HG02938 (cell line): Measurements from ENCODE around the gene TMEM203.

Source experiments
- ATAC-seq: cut with Tn5 transposase; IDR thresholded peaks from one replicate; pipeline ENCODE4 v1.9.1; 2021; ENCODE audit warnings: mild to moderate bottlenecking, moderate library complexity; ENCODE audit not compliant: unreplicated experiment

Gene TMEM203

GRCh38 chr9:137182836-137183235, 22.6 kb downstream of the TMEM203 start:
- no peak for ATAC-seq

GRCh38 chr9:137181680-137182079, 23.8 kb downstream of the TMEM203 start:
- no peak for ATAC-seq

- ATAC-seq = no peak
Measured at GRCh38 chr9:137180491-137180890, 25.0 kb downstream of the TMEM203 start.

GRCh38 chr9:137179761-137180160, 25.7 kb downstream of the TMEM203 start:
- no peak for ATAC-seq

- no peak for ATAC-seq
Measured at GRCh38 chr9:137178939-137179630, 26.4 kb downstream of the TMEM203 start.

GRCh38 chr9:137178201-137178938, 27.1 kb downstream of the TMEM203 start:
- no peak for ATAC-seq

- ATAC-seq = no peak
Measured at GRCh38 chr9:137176302-137177182, 28.9 kb downstream of the TMEM203 start.

GRCh38 chr9:137175345-137175961, 30.0 kb downstream of the TMEM203 start:
- no peak for ATAC-seq

GRCh38 chr9:137174722-137175293, 30.6 kb downstream of the TMEM203 start:
- ATAC-seq = no peak

- ATAC-seq = no peak
Measured at GRCh38 chr9:137173796-137174664, 31.4 kb downstream of the TMEM203 start.

GRCh38 chr9:137172901-137173795, 32.3 kb downstream of the TMEM203 start:
- ATAC-seq = no peak

- no peak for ATAC-seq
Measured at GRCh38 chr9:137171149-137171900, 34.1 kb downstream of the TMEM203 start.

- ATAC-seq = no peak
Measured at GRCh38 chr9:137170486-137171148, 34.8 kb downstream of the TMEM203 start.

GRCh38 chr9:137169896-137170358, 35.5 kb downstream of the TMEM203 start, which contains the start of gene LRRC26:
TSS of gene LRRC26 (minus strand) at chr9:137170051. CDS start at chr9:137169943, 108 bp downstream.
- ATAC-seq = no peak

- no peak for ATAC-seq
Measured at GRCh38 chr9:137168904-137169856, 36.3 kb downstream of the TMEM203 start.

GRCh38 chr9:137168573-137168903, 36.9 kb downstream of the TMEM203 start:
- no peak for ATAC-seq
